ENCODE measurements around the gene GLIS1. TPM values are rescaled to one million over a fixed set of nuclear protein-coding genes. Genes with fewer than 3 reads are reported as not detected.
A peak's percentile ranks its signal among the peaks of the same experiment; 100 is the strongest.

Gene GLIS1
- total and polyA plus RNA-seq, 2 of the 8 experiments (the other 6 are each of a cell fraction or from before 2014, with no cell fraction given): 0.15 to 0.22 TPM

- H2AFZ ChIP-seq (ENCODE audit: low read length): no peak overlapping the region
- H3K9ac ChIP-seq (replicated peaks in 1 of 4; ENCODE audit: extremely low read depth in 1 of 4, low read depth in 3 of 4, low read length in 3 of 4): no peak overlapping the region
- no peak overlapping the region for H3K4me2 ChIP-seq (ENCODE audit: insufficient read depth in 1 of 2, low read depth in 2 of 2, low read length in 2 of 2)
- H3K27ac ChIP-seq (ENCODE audit: low read depth, low read length): no peak overlapping the region
- no peak overlapping the region for H3K4ac ChIP-seq (replicated peaks; ENCODE audit: insufficient read length, low read depth, low read length)
- H3K23me2 ChIP-seq (ENCODE audit: low read depth, low read length): no peaks in the 10 kb centered on the region
- no peak overlapping the region for H3K14ac ChIP-seq (ENCODE audit: insufficient read length)
- H2BK120ac ChIP-seq (replicated peaks; ENCODE audit: low read depth, low read length): no peak overlapping the region
- no peaks in the 10 kb centered on the region for H4K20me1 ChIP-seq (replicated peaks in 1 of 2; ENCODE audit: control insufficient read depth in 1 of 2, insufficient read depth in 2 of 2, low read length in 2 of 2)
- no peak for TF ChIP-seq ASH2L (IDR thresholded peaks at IDR 0.05; ENCODE audit: low read length)
- no peaks in the 10 kb centered on the region for H3K79me1 ChIP-seq (ENCODE audit: low read depth, low read length)
- no peak overlapping the region for H2BK20ac ChIP-seq (ENCODE audit: low read length)
- H4K5ac ChIP-seq (ENCODE audit: insufficient read length, low read depth, low read length): no peak overlapping the region
- no peak overlapping the region for H3K4me3 ChIP-seq (ENCODE audit: extremely low read depth in 1 of 4, insufficient read depth in 2 of 4, low read depth in 3 of 4, low read length in 4 of 4)
- H3K56ac ChIP-seq (replicated peaks; ENCODE audit: insufficient read length, low read depth, low read length): no peak overlapping the region
- H2AK5ac ChIP-seq (ENCODE audit: low read depth, low read length): no peak overlapping the region
- no peaks in the 10 kb centered on the region; a peak in 1 of 7 replicates for H3K27me3 ChIP-seq (replicated peaks in 1 of 4; ENCODE audit: control insufficient read depth in 3 of 4, extremely low read depth in 1 of 4, insufficient read depth in 3 of 4, low read length in 3 of 4)
- no peak for FAIRE-seq
- no peak overlapping the region for H4K8ac ChIP-seq (ENCODE audit: extremely low read depth, insufficient read depth, low read length)
- H3K79me2 ChIP-seq (ENCODE audit: control insufficient read depth in 1 of 2, insufficient read depth in 2 of 2, low read length in 2 of 2): no peaks in the 10 kb centered on the region
- H3K4me1 ChIP-seq (replicated peaks in 1 of 4; ENCODE audit: control insufficient read depth in 3 of 4, insufficient read depth in 4 of 4, low read length in 3 of 4): peaks cover 0 to 8% (median 7%) of the 10 kb centered on the region in 4 experiments; a peak in 5 of 7 replicates
- H3K23ac ChIP-seq (ENCODE audit: insufficient read length): no peak overlapping the region
- H4K91ac ChIP-seq (replicated peaks; ENCODE audit: insufficient read length, low read length): no peak overlapping the region
- CTCF ChIA-PET (ENCODE audit: partially characterized antibody): interaction anchor here (1.5 to 9.1 kb wide), 7 partner anchors 11 to 210 kb away, joined by 4 to 74 read pairs (median 8); no protein-coding TSS in a partner anchor
- POLR2A ChIA-PET (ENCODE audit: partially characterized antibody): interaction anchor here (0.7 to 1.5 kb wide), 2 partner anchors 8 to 13 kb away, joined by 3 read pairs; no protein-coding TSS in a partner anchor
- H2BK15ac ChIP-seq (ENCODE audit: low read length): 0 out of 2 replicates have a peak overlapping the region, but pooled peaks have one; percentile 98
- H2BK5ac ChIP-seq (ENCODE audit: low read depth, low read length): no peak overlapping the region
- no peaks in the 10 kb centered on the region for H3K9me3 ChIP-seq (ENCODE audit: insufficient read depth in 2 of 2, low read depth in 1 of 2, low read length in 1 of 2)
- WGBS, 2 experiments (ENCODE audit: extremely low coverage in 1 of 2, insufficient coverage in 1 of 2, insufficient read length in 1 of 2, insufficient replicate concordance in 2 of 2, low coverage in 1 of 2, low lambda C conversion rate in 2 of 2, missing lambda C conversion rate in 1 of 2): 85% methylated on average over 2 of the region's 2 CpGs; no CpG with 5 or more reads in 1 of the 2 experiments
- H3K36me3 ChIP-seq (ENCODE audit: control insufficient read depth in 2 of 4, insufficient read depth in 4 of 4, low read length in 3 of 4): no peaks in the 10 kb centered on the region
- no peak for DNase-seq (ENCODE audit: low read depth in 1 of 2, low spot score in 2 of 2)
- H2BK12ac ChIP-seq (ENCODE audit: low read depth, low read length): no peak overlapping the region
- H3K18ac ChIP-seq (ENCODE audit: extremely low read depth, low read length): no peak overlapping the region
These were observed 42.0 kb downstream of the GLIS1 start for GRCh38 chr1:53696990-53697389.

All from H1 (cell line).